ENCODE data around the gene NCAPH2. TPM values are rescaled to one million over a fixed set of nuclear protein-coding genes. Genes with fewer than 3 reads are reported as not detected.
A peak's percentile ranks its signal among the peaks of the same experiment; 100 is the strongest.

NCAPH2 gene
- total RNA-seq, 2 donors from 2014 or later = 121 to 130 TPM

DNA sequence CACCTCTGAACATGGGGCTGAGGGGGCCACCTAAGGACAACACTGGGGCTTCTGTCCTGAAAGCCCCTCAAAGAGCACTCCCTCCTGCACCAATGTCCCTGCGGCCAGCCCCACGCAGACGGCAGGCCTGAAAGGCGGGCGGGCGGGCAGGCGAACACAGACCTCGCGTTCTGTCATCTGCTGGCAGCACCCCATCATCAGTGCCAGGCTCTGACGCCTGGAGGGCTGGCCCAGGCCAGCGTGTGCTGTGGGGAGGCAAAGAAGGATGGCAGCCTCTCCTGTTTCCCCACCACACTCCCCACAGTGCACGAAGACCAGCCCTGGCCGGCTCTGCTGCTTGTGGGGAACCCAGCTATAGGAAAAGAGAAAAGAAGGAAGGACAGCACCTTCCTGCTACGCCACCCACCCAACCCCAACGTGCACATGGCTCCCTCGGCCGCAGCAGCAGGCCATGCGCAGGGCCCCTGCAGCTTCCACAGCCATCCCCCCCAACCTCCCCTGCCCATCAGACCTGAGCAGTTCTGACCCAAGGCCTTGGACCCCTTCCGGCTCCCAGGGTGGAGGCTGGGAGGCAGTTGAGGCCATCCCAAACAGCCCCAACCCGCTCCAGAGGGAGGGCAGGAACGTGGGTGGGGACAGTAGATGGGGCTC, 36.7 kb upstream of the NCAPH2 start:
- H3K9me3 Mint-ChIP-seq = no peaks in the 10 kb centered on the region
- H3K36me3 Mint-ChIP-seq = no peaks in the 10 kb centered on the region
- H3K27ac Mint-ChIP-seq = peak overlapping the region; percentile 72 to 80
- ATAC-seq = no peak
- DNase-seq (ENCODE audit: low spot score in 2 of 2) = no peak

DNA sequence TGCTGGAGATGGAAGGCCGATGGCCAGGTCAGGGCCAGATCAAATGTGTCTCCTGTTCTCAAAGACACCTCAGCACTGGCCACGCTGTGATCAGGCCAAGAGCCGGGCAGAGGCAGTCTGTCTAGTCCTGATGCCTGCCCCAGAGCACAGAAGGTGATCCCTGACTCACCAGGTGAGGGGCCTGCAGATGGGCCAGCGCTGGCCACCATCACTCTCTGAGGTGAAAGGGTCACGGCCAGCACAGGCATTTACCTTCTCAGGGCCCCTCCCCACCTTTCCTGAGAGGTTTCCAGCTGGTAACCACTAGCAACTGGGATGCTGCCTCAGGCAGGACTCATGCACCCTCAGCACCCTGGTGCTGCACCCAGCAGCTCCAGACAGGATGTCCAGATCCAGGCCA, 36.1 kb upstream of the NCAPH2 start:
- DNase-seq (ENCODE audit: low spot score in 2 of 2) (no peak), ATAC-seq (no peak)
- Mint-ChIP-seq H3K9me3 (no peaks in the 10 kb centered on the region), H3K36me3 (no peaks in the 10 kb centered on the region), H3K27ac (peak overlapping the region; percentile 44 to 80)

DNA sequence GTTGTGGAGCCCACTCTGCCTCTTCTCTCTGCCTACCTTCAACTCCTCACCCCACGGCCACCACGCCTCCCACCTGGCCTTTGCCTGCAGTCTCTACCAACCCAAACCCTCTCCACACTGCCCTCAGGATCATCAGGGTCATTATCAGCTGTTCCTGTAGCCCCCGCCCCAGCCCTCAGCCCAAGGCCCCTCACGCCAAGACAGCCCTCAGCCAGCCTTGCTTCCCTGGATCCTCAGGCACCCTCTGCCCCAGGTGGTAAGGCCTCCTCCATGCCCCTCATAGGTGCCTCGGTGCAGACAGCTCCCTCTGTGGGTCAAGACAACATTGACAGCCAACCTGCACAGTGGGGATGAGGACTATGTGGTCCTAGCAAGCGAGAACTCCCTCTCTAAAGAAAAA, 34.9 kb upstream of the NCAPH2 start:
- DNase-seq (ENCODE audit: low spot score in 2 of 2) (peak in 1 of 2 donors; percentile 63), ATAC-seq (peak in 1 of 2 donors; percentile 34)
- Mint-ChIP-seq H3K27ac (peak overlapping the region; percentile 80 to 94), H3K36me3 (no peaks in the 10 kb centered on the region), H3K9me3 (no peaks in the 10 kb centered on the region)

DNA sequence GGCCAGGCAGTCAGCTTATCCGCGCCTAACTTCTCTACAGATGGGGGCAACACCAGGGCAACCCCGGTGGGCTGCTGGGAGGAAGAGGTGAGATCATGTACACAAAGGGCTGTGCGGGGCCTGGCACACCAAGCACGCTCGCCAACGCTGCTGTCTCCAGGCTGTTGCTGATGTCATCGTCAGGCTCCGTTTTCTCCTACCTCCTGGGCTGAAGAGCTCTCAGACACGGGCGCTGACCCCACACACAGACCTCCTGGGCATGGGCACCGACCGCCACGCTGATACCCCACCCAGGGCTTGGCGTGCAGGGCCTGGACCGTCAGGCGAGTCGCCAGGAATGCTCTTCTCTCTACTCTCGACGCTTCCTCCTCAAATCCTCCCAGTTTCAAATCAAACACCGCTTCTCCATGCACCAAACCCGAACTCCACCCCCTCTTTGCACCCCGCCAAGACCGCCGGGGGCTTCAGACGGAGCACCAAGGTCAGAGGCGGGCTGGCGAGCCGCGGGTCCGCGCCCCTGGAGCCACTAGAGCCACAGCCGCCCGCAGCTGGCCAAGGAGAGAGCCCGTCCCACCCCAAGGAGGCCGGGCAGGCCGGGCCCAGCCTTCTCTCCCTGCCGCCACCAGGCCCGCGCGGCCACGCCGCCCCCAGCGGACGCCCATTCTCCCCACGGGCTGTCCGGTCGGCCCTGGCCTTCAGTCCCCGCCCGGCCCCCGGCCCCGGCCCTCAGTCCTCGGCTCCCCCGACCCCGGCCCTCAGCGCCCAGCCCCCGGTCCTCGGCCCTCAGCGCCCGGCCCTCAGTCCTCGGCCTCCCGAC, 34.0 kb upstream of the NCAPH2 start:
- Mint-ChIP-seq H3K9me3 (no peaks in the 10 kb centered on the region), H3K27ac (peak overlapping the region; percentile 80 to 96), H3K36me3 (no peaks in the 10 kb centered on the region)
- no peak for ATAC-seq
- DNase-seq (ENCODE audit: low spot score in 2 of 2) = peak in 1 of 2 donors; percentile 49

DNA sequence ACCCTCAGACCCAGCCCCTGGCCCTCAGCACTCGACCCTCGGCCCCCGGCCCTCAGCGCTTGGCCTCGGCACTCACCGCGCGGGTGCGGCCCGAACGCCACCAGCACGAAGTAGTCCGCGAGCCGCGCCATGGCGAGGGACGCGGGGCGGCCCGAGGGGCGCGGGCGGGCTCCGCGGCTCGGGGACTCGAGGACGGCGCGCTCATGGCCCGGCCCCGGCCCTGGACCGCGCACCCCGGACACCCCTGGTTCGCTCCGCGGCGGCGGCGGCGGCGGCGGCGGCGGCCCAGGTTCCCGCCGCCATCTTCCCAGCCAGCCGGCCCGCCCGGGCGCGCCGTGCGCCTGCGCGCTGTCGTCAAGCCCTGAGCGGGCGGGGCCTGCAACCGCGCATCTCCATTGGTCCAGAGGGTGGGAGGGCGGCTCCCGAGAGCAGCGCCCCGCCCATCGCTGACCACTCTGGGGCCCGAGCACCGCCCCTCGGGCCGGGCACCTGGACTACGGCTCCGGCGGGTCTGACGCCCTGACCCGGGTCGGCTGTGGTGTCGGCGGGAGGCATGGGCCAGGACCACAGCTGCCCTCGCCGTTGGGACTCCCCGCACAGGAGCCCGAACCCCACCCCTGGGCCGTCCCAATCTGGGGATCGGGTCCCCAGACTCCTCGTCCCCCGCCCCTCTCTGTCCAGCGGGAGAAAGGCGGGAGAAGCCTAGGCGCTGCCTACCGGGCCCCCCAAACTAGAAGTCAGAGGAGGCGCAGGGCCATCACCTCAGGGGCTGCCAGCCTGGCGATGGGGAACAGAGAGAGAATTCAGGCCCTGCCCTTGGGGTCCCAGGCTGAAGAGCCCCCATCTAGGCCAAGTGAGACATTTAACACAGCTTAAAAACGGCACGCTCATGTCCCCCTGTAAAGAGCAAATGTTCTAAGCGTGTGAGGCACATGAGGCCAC, 33.0 kb upstream of the NCAPH2 start, which contains the start of gene SBF1:
TSS of gene SBF1 (minus strand) at position 326 of the 942 bp plus-strand sequence. CDS start at position 131, 195 bp downstream.
- Mint-ChIP-seq H3K27ac (peak within 1 kb of the TSS; percentile 81 to 96), H3K9me3 (no peaks in the 10 kb centered on the region), H3K36me3 (no peaks in the 10 kb centered on the region)
- DNase-seq (ENCODE audit: low spot score in 2 of 2) (peak; percentile 93 to 95), ATAC-seq (peak; percentile 84 to 85)

DNA sequence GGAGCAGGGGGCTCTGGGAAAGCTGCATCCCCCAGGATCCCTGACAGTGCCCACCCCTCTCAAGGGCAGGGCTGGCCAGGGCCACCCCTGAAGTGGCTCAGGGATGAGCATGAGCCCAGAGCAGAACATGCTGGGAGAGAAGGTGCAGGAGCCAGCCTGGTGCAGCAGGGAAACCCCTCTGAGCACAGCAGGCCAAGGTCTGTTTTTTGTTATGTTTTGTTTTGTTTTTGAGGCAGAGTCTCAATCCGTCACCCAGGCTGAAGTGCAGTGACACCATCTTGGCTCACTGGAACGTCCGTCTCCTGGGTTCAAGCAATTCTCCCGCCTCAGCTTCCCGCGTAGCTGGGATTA, 32.4 kb upstream of the NCAPH2 start:
- no peaks in the 10 kb centered on the region for H3K36me3 Mint-ChIP-seq
- H3K27ac Mint-ChIP-seq = peak overlapping the region in 1 of 2 donors; percentile 81
- H3K9me3 Mint-ChIP-seq = no peaks in the 10 kb centered on the region
- ATAC-seq (no peak), DNase-seq (ENCODE audit: low spot score in 2 of 2) (no peak)

DNA sequence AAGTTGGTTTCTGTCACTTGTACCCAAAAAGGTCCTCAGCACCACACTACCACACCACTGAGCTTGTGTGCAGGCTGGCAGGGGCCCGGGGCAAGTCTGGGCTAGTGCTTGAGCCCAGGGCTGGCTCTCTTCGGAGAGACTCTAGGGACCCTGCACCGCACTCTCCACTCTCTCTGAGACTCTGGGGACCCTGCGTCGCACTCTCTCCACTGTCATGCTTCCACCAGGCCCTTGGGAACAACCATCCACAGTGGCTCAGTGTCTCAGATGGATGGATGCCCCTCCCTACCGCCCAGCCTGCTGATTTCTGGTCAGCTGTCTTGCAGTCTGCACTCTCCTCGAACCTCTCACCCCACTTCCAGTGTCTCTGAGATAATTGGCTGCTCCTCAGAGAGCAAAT, 31.2 kb upstream of the NCAPH2 start:
- no peak for ATAC-seq
- DNase-seq (ENCODE audit: low spot score in 2 of 2) = no peak
- Mint-ChIP-seq H3K27ac (peak overlapping the region; percentile 61 to 81), H3K36me3 (no peaks in the 10 kb centered on the region), H3K9me3 (no peaks in the 10 kb centered on the region)

DNA sequence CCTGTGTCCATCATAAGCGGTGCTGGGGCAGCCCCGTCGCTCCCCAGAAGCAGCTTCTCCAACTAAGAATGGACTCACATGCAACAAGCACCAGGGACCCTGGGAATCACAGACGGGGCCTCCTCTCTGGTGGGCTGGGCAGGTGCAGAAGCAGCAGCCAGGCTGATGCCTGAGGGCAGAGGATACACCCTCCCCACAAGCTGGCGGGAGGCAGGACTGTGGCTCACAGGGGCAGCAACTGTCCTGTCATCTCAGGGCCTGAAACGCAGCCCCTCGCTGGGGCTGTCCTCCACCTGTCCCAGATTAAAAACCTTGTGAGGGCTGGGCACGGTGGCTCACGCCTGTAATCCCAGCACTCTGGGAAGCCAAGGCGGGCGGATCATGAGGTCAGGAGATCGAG, 30.1 kb upstream of the NCAPH2 start:
- no peak for ATAC-seq
- no peak for DNase-seq (ENCODE audit: low spot score in 2 of 2)
- Mint-ChIP-seq H3K36me3 (no peaks in the 10 kb centered on the region), H3K27ac (peak overlapping the region in 1 of 2 donors; percentile 36), H3K9me3 (no peaks in the 10 kb centered on the region)

DNA sequence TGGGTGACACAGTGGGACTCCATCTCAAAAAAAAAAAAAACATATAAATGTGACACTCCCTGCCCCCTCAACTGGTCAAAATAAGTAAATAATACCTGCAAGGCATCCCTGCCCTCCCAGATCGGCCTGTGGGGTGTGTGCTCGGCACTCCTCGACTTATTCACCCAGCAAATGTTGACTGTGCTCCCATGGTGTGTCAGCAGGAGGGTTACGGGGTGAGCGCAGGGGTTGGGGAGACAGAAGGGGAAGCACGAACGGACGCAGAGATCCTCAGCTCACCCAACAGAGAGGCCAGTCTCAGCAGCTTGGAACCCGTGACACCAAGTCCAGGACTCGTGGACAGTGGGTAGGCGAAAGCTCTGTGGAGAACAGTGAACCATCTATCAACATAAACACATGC, 28.3 kb upstream of the NCAPH2 start:
- Mint-ChIP-seq H3K36me3 (no peaks in the 10 kb centered on the region), H3K9me3 (no peaks in the 10 kb centered on the region), H3K27ac (peak overlapping the region in 1 of 2 donors; percentile 70)
- DNase-seq (ENCODE audit: low spot score in 2 of 2) = no peak
- ATAC-seq = no peak

DNA sequence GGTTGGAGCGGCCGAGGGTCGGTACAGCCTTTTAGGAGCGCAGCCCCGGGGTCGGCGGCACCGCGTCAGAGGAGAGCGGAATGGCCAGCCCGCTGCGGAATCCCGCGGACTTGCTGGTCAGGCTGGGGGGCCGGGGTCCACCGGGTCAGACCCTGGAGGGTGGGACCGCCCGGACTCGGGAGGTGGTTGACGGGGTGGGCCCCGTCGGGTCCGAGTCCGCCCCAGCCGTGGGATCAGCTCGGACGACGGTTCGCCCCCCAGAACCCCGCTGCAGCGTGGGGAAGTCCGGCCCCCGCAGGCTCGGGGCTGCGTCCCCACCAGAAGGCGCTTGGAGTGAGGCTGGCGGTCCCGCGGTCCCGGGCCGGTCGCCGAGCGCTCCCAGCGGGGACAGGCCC, 27.0 kb upstream of the NCAPH2 start:
- DNase-seq (ENCODE audit: low spot score in 2 of 2) = no peak
- ATAC-seq = no peak
- H3K9me3 Mint-ChIP-seq = no peaks in the 10 kb centered on the region
- no peak overlapping the region for H3K27ac Mint-ChIP-seq
- no peaks in the 10 kb centered on the region for H3K36me3 Mint-ChIP-seq

DNA sequence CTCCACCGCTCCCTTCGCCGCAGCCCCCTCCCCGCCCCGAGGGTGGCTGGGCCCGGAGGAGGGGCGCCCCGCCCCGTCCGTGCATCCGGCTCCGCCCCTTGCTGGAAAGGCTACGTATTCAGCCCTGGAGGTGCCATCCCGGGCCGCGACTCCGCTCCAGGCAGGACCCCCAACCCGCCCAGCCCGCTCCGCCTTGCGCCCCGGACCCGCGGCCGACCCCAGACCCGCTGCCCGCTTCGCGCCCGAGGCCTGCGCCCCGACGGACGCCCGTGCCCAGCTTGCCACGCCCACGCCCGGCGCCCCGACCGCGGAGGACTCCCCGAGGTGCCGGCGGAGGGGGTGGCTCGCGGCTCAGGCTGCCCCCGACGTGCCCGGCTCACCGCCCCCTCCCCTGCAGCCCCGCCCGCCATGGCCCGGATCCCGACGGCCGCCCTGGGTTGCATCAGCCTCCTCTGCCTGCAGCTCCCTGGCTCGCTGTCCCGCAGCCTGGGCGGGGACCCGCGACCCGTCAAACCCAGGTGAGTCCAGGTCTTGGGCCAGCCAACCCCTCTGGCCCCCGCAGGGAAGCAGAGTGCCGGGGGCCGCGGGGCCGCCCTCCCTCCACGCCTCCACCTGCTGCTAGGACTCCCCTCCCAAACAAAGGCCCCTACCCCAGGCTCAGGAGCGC, 26.5 kb upstream of the NCAPH2 start, which contains the start of gene ADM2:
TSS of gene ADM2 (plus strand) at position 104 of the 667 bp plus-strand sequence. CDS start at position 409, 305 bp downstream.
- H3K27ac Mint-ChIP-seq = peak within 1 kb of the TSS; percentile 64 to 70
- no peaks in the 10 kb centered on the region for H3K9me3 Mint-ChIP-seq
- peak; percentile 88 to 93 for ATAC-seq
- no peaks in the 10 kb centered on the region for H3K36me3 Mint-ChIP-seq
- DNase-seq (ENCODE audit: low spot score in 2 of 2) = peak in 1 of 2 donors; percentile 71

DNA sequence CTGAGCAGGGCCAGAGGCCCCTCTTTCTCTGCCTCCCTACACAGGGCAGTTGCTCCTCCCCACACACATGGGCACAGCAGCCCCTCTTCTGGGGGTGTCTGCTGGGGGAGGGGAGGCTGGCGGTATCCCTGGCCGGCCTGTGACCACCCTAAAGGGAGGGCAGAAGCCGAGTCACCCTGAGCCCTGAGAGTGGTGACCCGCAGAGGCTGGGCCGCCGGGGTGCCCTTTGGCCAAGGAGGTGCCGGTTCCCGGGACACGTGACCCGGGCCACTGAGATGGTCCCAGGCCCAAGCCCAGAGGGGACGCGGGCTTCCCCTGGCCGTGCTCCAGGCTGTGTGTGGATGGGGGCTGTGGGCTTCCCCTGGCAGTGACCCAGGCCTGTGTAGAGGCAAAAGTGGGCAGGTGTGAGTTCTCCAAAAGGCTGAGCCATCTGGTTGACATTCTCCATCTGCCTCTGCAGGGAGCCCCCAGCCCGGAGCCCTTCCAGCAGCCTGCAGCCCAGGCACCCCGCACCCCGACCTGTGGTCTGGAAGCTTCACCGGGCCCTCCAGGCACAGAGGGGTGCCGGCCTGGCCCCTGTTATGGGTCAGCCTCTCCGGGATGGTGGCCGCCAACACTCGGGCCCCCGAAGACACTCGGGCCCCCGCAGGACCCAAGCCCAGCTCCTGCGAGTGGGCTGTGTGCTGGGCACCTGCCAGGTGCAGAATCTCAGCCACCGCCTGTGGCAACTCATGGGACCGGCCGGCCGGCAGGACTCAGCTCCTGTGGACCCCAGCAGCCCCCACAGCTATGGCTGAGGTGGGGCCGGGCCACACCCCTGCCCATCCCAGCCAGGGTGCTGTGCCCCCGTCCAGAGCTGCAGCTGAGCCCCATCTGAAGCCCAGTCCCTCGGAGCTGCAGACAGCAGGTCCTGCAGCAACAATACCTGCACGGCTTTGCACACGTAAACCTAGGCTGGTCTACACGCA, 25.6 kb upstream of the NCAPH2 start:
- peak in 1 of 2 donors; percentile 28 for ATAC-seq
- Mint-ChIP-seq H3K9me3 (no peaks in the 10 kb centered on the region), H3K27ac (peak overlapping the region; percentile 64 to 68), H3K36me3 (no peaks in the 10 kb centered on the region)
- no peak for DNase-seq (ENCODE audit: low spot score in 2 of 2)

DNA sequence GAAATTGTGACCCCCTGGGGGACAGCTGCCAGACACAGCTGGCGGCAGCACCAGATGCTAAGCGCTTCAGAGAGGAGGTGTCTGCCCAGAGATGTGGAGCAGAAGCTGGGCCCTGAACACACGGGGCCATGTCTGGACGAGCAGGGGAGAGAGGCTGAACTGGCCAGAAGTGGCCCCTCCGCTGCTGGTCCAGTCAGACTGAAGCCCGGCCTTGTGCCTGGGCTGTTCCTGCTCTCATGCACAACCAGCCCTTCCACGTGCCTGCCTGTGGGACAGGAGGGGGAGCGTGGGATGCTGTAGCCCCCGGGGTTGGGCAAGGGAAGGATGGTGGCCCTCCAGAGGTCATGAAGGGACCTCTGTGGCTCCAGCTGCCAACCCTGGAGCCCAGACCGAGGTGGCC, 24.9 kb upstream of the NCAPH2 start:
- Mint-ChIP-seq H3K27ac (no peak overlapping the region), H3K9me3 (no peaks in the 10 kb centered on the region)

DNA sequence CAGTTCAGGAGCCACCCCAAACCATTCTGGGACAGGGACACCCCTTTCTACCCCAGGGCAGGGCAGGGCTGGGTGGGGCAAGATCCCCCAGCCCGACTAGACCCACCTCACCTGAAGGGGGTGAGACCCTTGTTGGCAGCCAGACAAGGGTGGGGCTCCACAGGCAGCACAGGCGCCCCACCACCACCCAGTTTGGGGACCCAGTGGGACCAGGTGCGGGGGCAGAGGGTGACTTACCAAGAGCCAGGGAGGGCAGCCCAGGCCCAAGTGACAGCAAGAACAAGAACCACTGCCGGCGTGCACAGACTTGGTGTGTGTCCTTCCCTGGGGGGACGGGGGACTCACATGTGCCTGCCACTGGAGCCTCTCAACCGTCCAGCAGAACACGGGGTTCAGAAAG, 24.5 kb upstream of the NCAPH2 start:
- DNase-seq (ENCODE audit: low spot score in 2 of 2) (no peak), ATAC-seq (no peak)
- no peaks in the 10 kb centered on the region for H3K36me3 Mint-ChIP-seq
- no peak overlapping the region for H3K27ac Mint-ChIP-seq
- no peaks in the 10 kb centered on the region for H3K9me3 Mint-ChIP-seq

More for the DNA sequence above, 24.9 kb upstream of the NCAPH2 start:
- ATAC-seq (no peak), DNase-seq (ENCODE audit: low spot score in 2 of 2) (no peak)
- no peaks in the 10 kb centered on the region for H3K36me3 Mint-ChIP-seq

Data from activated naive CD4-positive, alpha-beta T cell treated with anti-CD3 and anti-CD28 coated beads, Interleukin-2, amount 50 U/mL, for 72 hours (primary cell).